Muscle of back (tissue), 11 donors: Measurements from ENCODE around the gene MAP3K3. TPM values are rescaled to one million over a fixed set of nuclear protein-coding genes. Genes with fewer than 3 reads are reported as not detected.

Experiments
- DNase-seq, 3 donors: peaks; one replicate each; pipeline versions ENCODE4 v3.0.0 to v3.0.0-alpha.2; 2013
- polyA plus RNA-seq, 10 donors: library from polyadenylated mRNA; unstranded; fragments of 120-200 nt; gene quantifications; one replicate each; pipeline ENCODE4 v1.2.1, GENCODE V29; 2013; ENCODE audit not compliant: insufficient read length in 10 of 10

MAP3K3 gene
- polyA plus RNA-seq, 10 donors, result 20.2 to 27.9 (median 23.7) TPM

- no peak for DNase-seq
These were observed 71.3 kb downstream of the MAP3K3 start for GRCh38 chr17:63693411-63694113.

- no peak for DNase-seq
These were observed 72.2 kb downstream of the MAP3K3 start for GRCh38 chr17:63694229-63694949.

- no peak for DNase-seq
These were observed 72.9 kb downstream of the MAP3K3 start for GRCh38 chr17:63694950-63695773.

- no peak for DNase-seq
These were observed 73.7 kb downstream of the MAP3K3 start for GRCh38 chr17:63695889-63696288.

- no peak for DNase-seq
These were observed 74.3 kb downstream of the MAP3K3 start for GRCh38 chr17:63696381-63696961.

- peak in 1 of 3 donors; percentile 44 for DNase-seq
These were observed 75.4 kb downstream of the MAP3K3 start for GRCh38 chr17:63697341-63698286.

GRCh38 chr17:63698381-63698885 is 76.2 kb downstream of the MAP3K3 start:
- DNase-seq, result no peak

- peak in 2 of 3 donors; percentile 34 to 61 for DNase-seq
These were observed 76.8 kb downstream of the MAP3K3 start for GRCh38 chr17:63698886-63699637.

DNA sequence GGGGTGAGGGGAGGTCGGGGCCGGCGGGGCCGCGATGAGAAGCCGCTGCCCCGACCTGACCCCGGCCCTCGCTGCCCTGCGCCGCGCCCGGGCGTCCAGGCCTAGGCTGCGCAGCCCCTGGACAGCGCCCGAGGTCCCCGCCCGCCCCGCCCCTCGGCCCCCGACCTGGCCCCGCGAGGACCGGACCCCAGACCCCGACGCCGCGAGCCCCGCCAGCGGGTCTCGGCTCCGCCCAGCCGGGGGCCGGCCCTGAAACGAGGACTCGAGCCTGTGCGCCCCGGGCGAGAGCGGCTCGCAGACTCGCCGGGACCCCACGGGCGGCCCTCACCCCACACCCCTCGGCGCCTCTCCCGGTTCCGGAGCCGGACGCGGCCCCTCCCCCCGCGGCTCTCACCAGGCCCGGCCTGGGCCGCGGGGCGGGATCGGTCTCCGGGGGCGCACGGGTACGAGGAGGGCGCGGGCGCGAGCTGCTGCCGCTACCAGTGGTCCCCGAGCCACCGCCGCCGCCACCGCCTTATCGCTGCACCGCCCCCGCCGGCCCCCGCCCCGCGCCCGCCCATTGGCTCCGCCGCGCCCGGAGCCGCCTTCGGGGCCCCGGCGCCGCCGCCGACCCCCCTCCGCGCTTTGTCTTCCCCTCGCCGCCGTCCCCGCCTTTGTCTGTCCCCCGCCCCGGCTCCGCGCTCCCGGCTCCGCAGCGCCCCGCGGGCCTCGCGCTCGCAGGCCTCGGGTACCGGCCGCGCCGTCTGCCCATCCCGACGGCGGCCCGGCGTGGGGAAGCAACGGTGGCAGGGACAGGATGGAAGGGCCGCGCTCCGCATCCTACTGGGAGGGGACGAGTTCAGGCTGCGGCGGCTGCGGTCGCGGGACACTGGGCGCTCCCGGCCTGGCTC is 77.7 kb downstream of the MAP3K3 start, which contains the start of gene LIMD2:
Gene LIMD2 (minus strand): TSS at position 488 of the 890 bp plus-strand sequence. CDS start 827 bp downstream, outside the sequence.
- DNase-seq, result peak in 2 of 3 donors; percentile 46 to 74

DNA sequence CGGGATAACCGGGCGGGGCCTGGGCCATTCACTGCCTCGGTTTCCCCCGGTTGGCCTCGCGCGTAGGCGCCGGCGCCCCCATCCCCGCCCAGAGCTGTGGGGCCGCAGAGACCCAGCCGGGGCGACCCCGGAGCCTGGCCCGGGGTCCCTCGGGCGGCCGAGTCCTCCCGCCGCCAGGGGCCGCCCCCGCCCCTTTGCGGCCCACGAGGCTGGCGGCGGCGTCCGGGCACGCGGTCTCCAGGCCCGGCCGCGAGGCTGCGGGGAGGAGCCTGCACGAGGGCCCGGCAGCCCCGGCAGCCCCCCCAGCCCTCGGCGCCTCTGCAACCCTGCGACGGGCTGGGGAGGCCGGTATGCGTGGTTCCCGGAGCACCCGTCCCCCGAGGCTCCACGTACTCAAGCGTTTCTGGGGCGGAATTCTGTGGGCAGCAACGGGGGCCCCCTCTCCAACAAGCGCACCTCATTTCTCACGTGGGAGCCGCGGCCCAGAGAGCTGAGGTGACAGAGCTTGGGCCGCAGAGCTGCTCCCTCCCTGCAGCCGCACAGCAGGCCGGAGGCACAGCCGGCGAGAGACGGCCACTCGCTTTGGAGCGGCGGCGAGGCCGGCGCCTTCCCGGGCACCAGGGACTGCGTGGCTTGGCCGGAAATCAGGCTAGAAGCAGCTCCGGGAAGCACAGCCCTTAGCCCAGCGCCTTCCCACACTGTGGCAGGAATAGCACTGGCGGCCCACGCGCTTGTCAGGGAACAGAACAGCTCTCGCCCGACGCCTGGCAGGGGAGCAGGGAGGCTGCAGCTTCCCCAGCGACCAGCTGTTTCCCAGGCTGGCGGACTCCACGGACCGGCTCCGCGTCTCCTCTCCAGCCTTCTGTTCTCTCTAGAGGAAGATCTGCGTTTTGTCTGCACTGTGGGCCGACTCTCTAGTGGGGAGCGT is 78.6 kb downstream of the MAP3K3 start:
- DNase-seq, result peak in 2 of 3 donors; percentile 54 to 76

DNA sequence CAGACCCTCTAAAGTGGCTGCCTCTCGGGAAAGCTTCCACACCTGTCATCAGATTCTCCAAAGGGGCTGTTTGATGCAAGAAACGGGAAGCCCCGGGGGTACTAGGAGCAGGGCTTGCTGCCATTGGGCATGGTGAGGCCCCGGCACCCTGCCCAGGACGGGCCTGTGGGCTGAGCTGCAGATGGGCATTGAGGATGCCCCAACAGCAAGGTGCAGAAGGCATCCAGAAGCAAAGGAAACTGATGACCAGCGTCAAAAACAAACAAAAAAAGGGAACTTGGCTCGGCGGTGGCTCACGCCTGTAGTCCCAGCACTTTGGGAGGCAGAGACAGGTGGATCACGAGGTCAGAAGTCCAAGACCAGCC is 79.2 kb downstream of the MAP3K3 start:
- DNase-seq, result no peak

DNA sequence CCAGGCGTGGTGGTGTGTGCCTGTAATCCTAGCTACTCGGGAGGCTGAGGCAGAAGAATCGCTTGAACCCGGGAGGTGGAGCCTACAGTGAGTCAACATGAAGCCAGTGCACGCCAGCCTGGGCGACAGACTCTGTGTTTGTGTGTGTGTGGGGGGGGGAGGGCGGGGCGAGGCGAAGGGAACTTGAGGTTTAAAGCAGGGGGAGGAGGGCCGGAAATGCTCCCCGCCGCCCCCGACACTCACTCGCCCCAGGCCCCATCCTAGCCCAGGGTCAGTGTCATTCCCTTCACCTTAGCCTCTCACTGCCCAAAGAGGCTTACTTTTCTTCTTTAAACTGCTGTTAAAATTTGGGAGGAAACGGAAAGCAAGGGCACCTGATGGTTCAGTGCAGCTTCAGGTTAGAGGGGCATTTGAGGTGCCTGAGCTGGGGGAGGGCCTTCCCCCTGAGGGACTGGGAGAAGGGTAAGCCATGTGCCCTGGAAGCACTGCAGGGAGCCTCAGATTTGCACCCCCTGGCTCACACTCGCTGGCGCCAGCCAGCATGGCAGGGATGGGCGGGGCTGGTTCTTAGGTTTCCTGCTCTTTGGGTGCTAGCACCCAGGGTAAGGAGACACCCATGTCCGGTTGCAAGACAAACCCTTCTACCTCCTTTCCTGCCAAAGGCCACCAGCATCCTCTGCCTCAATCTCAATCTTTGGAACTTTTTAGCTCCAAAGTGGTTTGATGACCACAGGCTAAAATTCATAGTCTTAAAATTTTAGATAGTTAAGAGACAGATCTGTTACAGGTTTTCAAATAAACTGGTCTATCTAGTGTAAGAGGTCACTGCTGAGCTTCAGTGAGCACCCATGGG is 79.9 kb downstream of the MAP3K3 start:
- DNase-seq, result no peak

GRCh38 chr17:63702721-63703015 is 80.5 kb downstream of the MAP3K3 start:
- DNase-seq, result no peak

DNA sequence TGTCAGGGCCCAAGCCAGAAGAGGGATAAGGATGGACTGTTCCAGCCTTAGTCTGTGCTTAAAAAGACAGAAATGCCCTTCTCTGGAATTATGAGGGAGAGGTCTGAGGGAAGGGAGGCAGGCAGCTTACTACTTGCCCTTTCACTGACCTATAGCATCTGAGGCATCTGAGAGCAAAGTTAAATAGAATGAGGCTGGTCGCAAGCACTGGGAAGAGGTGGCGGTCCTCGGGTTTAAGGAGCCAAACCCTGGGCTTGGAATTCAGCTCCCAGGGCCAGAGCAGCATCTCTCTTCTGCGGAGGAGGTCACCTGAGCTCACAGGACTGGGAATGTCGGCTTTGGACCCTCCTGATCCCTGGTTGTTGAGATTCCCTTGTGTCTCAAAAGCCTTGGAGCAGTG is 80.8 kb downstream of the MAP3K3 start:
- DNase-seq, result no peak

DNA sequence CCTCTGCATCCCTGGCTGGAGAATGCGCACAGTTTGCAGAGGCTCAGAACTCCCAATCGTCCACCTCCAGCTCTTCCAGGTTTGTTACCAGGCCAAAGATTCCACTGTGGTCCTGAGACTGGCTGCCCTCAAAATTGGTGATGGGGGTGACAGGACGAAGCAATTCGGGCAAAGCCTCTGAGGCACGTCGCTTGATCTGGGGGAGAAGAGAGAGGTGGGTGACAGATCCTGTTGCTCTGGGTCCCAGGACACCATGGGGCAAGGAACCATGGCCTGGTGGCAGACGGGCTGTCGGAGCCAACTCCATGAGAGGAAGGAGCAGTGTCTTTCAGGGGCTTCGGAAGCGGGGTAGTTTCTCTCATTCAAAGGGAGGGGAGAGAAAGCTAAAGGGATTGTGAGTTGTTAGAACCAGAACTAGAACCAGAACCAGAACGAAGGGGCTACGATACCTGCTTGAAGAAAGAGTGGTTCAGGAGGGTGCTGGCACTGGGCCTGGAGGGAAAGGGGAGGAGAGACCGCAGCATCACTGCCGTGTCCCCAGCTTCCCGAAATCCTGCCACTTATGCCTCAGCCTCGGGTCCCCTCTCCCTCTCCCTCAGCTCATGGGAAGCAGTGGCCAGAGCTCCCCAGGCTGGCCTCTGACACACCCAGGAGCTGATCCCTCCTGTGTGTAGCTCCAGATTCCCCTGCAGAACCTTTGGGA is 81.5 kb downstream of the MAP3K3 start:
- no peak for DNase-seq

- DNase-seq, result no peak
These were observed 82.0 kb downstream of the MAP3K3 start for GRCh38 chr17:63704259-63704576.
